ENCODE results near the gene IER2. TPM values are rescaled to one million over a fixed set of nuclear protein-coding genes. Genes with fewer than 3 reads are reported as not detected.

The IER2 gene
- total and polyA plus RNA-seq, 2 of the 8 experiments (the other 6 are each of a cell fraction or from before 2014, with no cell fraction given), result 84.5 to 138 TPM

DNA sequence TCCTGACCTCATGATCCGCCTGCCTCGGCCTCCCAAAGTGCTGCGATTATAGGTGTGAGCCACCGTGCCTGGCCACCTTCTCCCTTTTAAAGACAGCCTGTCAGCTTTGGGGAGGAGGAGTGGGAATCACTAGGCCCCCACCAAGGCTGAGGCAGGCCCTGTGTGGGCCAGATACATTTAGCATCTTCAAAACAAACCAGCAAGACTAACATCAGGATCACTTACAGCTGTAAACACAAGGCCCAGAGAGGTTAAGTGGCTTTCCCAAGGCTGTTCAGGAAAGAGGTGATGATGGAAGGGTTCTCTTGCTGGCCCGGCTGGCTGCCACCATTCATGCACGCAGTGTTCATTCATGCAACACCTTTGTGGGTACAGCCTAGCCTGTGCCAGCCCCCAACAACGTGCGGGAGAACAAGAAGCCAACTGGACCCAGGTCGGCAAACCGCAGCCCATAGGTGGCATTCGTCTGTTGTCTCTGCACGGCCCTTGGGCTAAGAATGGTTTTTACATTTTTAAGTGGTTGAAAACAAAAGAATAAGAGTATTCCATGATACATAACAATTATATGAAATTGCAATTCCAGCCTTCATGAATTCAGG is 23.0 kb downstream of the IER2 start:
- Histone ChIP-seq H2BK12ac (ENCODE audit: low read depth, low read length) (no peak overlapping the region), H3K4ac (replicated peaks; ENCODE audit: insufficient read length, low read depth, low read length) (no peak overlapping the region), H3K9me3 (ENCODE audit: insufficient read depth in 2 of 2, low read depth in 1 of 2, low read length in 1 of 2) (no peaks in the 10 kb centered on the region), H2BK120ac (replicated peaks; ENCODE audit: low read depth, low read length) (no peak overlapping the region), H3K27ac (ENCODE audit: low read depth, low read length) (no peak overlapping the region), H4K20me1 (replicated peaks in 1 of 2; ENCODE audit: control insufficient read depth in 1 of 2, insufficient read depth in 2 of 2, low read length in 2 of 2) (no peaks in the 10 kb centered on the region), H3K56ac (replicated peaks; ENCODE audit: insufficient read length, low read depth, low read length) (no peak overlapping the region), H2BK20ac (ENCODE audit: low read length) (no peak overlapping the region), H3K4me1 (replicated peaks in 1 of 4; ENCODE audit: control insufficient read depth in 3 of 4, insufficient read depth in 4 of 4, low read length in 3 of 4) (peaks cover 0 to 5% (median 1%) of the 10 kb centered on the region in 4 experiments; a peak in 3 of 7 replicates), H3K4me2 (ENCODE audit: insufficient read depth in 1 of 2, low read depth in 2 of 2, low read length in 2 of 2) (no peak overlapping the region), H3K4me3 (ENCODE audit: extremely low read depth in 1 of 4, insufficient read depth in 2 of 4, low read depth in 3 of 4, low read length in 4 of 4) (no peak overlapping the region), H2BK5ac (ENCODE audit: low read depth, low read length) (no peak overlapping the region), H3K27me3 (replicated peaks in 1 of 4; ENCODE audit: control insufficient read depth in 3 of 4, extremely low read depth in 1 of 4, insufficient read depth in 3 of 4, low read length in 3 of 4) (no peaks in the 10 kb centered on the region), H3K79me1 (ENCODE audit: low read depth, low read length) (no peaks in the 10 kb centered on the region), H4K8ac (ENCODE audit: extremely low read depth, insufficient read depth, low read length) (no peak overlapping the region), H4K5ac (ENCODE audit: insufficient read length, low read depth, low read length) (no peak overlapping the region), H4K91ac (replicated peaks; ENCODE audit: insufficient read length, low read length) (no peak overlapping the region), H2AK5ac (ENCODE audit: low read depth, low read length) (0 out of 2 replicates have a peak overlapping the region, but pooled peaks have one; percentile 39), H3K23me2 (ENCODE audit: low read depth, low read length) (no peaks in the 10 kb centered on the region), H2BK15ac (ENCODE audit: low read length) (no peak overlapping the region), H3K23ac (ENCODE audit: insufficient read length) (no peak overlapping the region), H3K36me3 (ENCODE audit: control insufficient read depth in 2 of 4, insufficient read depth in 4 of 4, low read length in 3 of 4) (no peaks in the 10 kb centered on the region), H3K9ac (replicated peaks in 1 of 4; ENCODE audit: extremely low read depth in 1 of 4, low read depth in 3 of 4, low read length in 3 of 4) (no peak overlapping the region), H3K79me2 (ENCODE audit: control insufficient read depth in 1 of 2, insufficient read depth in 2 of 2, low read length in 2 of 2) (no peaks in the 10 kb centered on the region), H2AFZ (ENCODE audit: low read length) (no peak overlapping the region), H3K18ac (ENCODE audit: extremely low read depth, low read length) (no peak overlapping the region), H3K14ac (ENCODE audit: insufficient read length) (no peak overlapping the region)
- CTCF ChIA-PET (ENCODE audit: partially characterized antibody), result interaction anchor here (0.5 to 1.6 kb wide), 4 partner anchors 9 to 22 kb away, joined by 3 to 6 read pairs (median 4); no protein-coding TSS in a partner anchor
- 90% methylated on average over 12 of the region's 12 CpGs; no CpG with 5 or more reads in 1 of the 2 experiments for WGBS, 2 experiments (ENCODE audit: extremely low coverage in 1 of 2, insufficient coverage in 1 of 2, insufficient read length in 1 of 2, insufficient replicate concordance in 2 of 2, low coverage in 1 of 2, low lambda C conversion rate in 2 of 2, missing lambda C conversion rate in 1 of 2)
- POLR2A ChIA-PET (ENCODE audit: partially characterized antibody), result interaction anchor here (0.8 to 5.5 kb wide), 6 partner anchors 9 to 53 kb away, joined by 3 to 41 read pairs (median 6); no protein-coding TSS in a partner anchor
- no peak for DNase-seq (ENCODE audit: low read depth in 1 of 2, low spot score in 2 of 2)
- no peak for FAIRE-seq
- no peak for TF ChIP-seq CBX8 (IDR thresholded peaks at IDR 0.05; ENCODE audit: borderline replicate concordance, low read depth, low read length)
- no peak for TF ChIP-seq CTBP2 (IDR thresholded peaks at IDR 0.05; ENCODE audit: borderline replicate concordance, insufficient read depth, insufficient read length, low read length)
- TF ChIP-seq SIX5 (IDR thresholded peaks at IDR 0.05; ENCODE audit: low read depth, low read length), result no peak
- no peak for TF ChIP-seq PHF8 (conservative IDR thresholded peaks at IDR 0.05; ENCODE audit: low read depth, low read length)
- TF ChIP-seq, protein P1, sequence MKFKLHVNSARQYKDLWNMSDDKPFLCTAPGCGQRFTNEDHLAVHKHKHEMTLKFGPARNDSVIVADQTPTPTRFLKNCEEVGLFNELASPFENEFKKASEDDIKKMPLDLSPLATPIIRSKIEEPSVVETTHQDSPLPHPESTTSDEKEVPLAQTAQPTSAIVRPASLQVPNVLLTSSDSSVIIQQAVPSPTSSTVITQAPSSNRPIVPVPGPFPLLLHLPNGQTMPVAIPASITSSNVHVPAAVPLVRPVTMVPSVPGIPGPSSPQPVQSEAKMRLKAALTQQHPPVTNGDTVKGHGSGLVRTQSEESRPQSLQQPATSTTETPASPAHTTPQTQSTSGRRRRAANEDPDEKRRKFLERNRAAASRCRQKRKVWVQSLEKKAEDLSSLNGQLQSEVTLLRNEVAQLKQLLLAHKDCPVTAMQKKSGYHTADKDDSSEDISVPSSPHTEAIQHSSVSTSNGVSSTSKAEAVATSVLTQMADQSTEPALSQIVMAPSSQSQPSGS (IDR thresholded peaks at IDR 0.05; ENCODE audit: low read length), result no peak
- TF ChIP-seq SUZ12 (IDR thresholded peaks at IDR 0.05; ENCODE audit: low read length), result no peak
- TF ChIP-seq RAD21 (IDR thresholded peaks at IDR 0.05 in 1 of 2, conservative IDR thresholded peaks at IDR 0.05 in 1 of 2; ENCODE audit: low read depth in 2 of 2, low read length in 2 of 2), result no peak

Measured in H1 (cell line).